ENCODE results near the gene CDKN2AIP. TPM values are rescaled to one million over a fixed set of nuclear protein-coding genes. Genes with fewer than 3 reads are reported as not detected.
A peak's percentile ranks its signal among the peaks of the same experiment; 100 is the strongest.

CDKN2AIP gene
- total RNA-seq, 2 experiments from 2014 or later: 27.8 to 28.8 TPM

DNA sequence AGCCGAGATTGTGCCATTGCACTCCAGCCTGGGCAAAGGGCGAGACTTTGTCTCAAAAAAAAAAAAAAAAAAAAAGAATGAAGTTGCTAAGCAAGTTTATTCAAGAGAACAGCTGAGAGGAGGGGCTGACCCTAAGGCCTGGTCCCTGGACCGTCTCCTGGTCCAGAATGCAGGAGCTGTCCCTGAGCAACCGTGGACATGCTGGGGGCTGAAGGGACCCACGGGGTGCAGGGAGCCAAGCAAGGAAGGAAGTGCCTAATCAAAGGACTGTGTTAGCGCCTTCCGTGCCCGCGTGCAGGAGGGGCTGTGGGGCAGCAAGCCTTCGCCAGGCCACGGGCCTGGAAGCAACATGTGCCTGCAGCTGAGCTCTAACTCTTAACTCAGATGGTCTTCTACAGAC is 39.1 kb upstream of the CDKN2AIP start:
- DNase-seq (no peak), ATAC-seq (no peak)
- CTCF ChIA-PET: interaction anchor here (0.7 kb wide), 1 partner anchor 50 kb away, joined by 3 read pairs; no protein-coding TSS in a partner anchor
- H3K4me1 Mint-ChIP-seq: peaks cover 11% of the 10 kb centered on the region
- H3K36me3 Mint-ChIP-seq: no peaks in the 10 kb centered on the region
- no peaks in the 10 kb centered on the region for H3K9me3 Mint-ChIP-seq (ENCODE audit: low read depth)
- peaks cover 10% of the 10 kb centered on the region for H3K27me3 Mint-ChIP-seq
- H3K4me3 Mint-ChIP-seq: peak overlapping the region; percentile 12
- no peak overlapping the region for H3K27ac Mint-ChIP-seq

DNA sequence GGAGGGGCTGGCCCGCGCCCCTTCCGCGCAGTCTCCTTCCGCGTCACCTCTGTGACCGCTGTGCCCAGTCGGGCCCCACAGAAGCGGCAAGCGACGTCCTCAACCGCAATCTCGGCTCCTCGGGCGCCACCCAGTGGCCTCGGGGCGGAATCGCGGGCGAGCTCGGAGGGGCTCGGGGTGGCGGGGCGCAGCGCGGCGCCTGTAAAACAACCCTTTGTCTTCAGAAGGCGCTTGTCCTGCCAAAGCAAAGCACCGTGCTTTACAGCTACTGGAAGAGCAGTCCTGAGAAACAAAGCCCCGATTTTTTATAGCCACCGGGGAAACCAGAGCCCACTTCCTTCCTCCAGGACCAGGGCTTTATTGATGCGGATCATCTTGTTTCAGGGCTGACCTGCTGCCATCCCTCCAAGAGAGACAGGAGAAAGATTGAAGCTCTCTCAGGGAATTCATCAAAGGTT is 37.3 kb upstream of the CDKN2AIP start:
- Mint-ChIP-seq H3K27ac (peak overlapping the region; percentile 69), H3K27me3 (no peaks in the 10 kb centered on the region), H3K9me3 (ENCODE audit: low read depth) (no peaks in the 10 kb centered on the region), H3K36me3 (no peaks in the 10 kb centered on the region), H3K4me1 (peaks cover 12% of the 10 kb centered on the region), H3K4me3 (peak overlapping the region; percentile 59)
- CTCF ChIA-PET: interaction anchor here (0.9 to 1.8 kb wide), 11 partner anchors 9 to 469 kb away, joined by 3 to 7 read pairs (median 3); no protein-coding TSS in a partner anchor
- DNase-seq (peak; percentile 90), ATAC-seq (peak; percentile 93)

DNA sequence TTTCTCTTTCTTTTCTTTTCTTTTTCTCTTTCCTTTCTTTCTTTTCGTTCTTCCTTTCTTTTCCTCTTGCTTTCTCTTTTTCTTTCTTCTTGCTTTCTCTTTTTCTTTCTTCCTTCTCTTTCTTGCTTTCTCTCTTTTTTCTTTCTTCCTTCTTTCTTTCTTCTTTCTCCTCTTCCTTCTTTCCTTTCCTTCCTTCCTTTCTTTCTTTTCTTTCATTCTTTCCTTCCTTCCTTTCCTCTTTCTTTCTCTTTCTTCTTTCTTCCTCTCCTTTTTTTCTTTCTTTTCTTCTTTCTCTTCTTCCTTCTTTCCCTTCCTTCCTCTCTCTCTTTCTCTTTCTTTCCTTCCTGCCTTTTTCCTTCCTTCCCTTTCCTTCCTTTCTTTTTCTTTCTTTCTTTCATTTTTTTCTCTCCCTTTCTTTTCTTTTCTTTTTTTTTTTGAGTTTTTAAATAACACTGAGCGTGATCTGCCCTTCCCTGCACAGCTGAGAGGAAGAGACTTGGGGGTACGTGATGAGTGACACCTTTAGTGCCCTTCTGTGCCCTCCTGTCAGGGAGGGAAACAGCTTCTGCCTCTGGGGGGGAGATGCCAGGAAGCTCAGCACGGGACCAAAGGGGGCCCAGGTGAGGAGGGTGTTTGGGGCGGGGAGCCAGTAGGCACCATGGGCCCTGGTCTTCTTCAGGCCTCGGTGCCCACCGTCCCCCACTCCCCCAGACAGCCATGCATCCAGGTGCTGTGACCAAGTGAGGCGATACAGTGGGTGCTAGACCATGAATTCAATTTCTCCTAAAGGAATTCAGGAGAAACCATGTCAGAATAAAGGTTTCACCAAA is 36.6 kb upstream of the CDKN2AIP start:
- no peaks in the 10 kb centered on the region for H3K27me3 Mint-ChIP-seq
- DNase-seq: no peak
- H3K27ac Mint-ChIP-seq: peak overlapping the region; percentile 69
- no peaks in the 10 kb centered on the region for H3K9me3 Mint-ChIP-seq (ENCODE audit: low read depth)
- CTCF ChIA-PET: interaction anchor here (0.9 to 1.8 kb wide), 11 partner anchors 9 to 470 kb away, joined by 3 to 7 read pairs (median 3); no protein-coding TSS in a partner anchor
- no peak for ATAC-seq
- H3K4me3 Mint-ChIP-seq: peak overlapping the region; percentile 59
- H3K36me3 Mint-ChIP-seq: no peaks in the 10 kb centered on the region
- peaks cover 10% of the 10 kb centered on the region for H3K4me1 Mint-ChIP-seq

DNA sequence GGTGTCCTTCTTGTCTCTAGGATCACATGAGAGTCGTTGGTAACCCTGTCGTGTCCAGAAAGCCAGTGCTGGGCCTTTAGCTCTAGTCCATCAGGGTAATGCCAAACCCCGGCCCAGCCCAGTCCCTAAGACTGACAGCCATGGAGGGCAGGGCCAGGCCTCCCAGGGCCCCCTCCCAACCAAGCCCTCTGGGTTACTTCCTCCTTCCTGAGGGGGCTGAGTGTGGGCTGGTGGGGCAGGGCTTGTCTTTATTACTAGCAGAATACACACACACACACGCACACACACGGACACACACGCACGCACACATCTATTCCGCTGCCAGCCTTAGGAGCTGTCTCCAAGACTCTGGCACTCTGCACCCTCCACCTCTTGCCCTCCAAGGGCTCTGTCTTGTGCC is 35.6 kb upstream of the CDKN2AIP start:
- Mint-ChIP-seq H3K4me3 (no peak overlapping the region), H3K36me3 (no peaks in the 10 kb centered on the region), H3K27ac (no peak overlapping the region), H3K27me3 (no peaks in the 10 kb centered on the region), H3K4me1 (peaks cover 10% of the 10 kb centered on the region), H3K9me3 (ENCODE audit: low read depth) (no peaks in the 10 kb centered on the region)
- ATAC-seq (no peak), DNase-seq (no peak)
- CTCF ChIA-PET: interaction anchor here (1.8 kb wide), 1 partner anchor 149 kb away, joined by 3 read pairs; no protein-coding TSS in a partner anchor

DNA sequence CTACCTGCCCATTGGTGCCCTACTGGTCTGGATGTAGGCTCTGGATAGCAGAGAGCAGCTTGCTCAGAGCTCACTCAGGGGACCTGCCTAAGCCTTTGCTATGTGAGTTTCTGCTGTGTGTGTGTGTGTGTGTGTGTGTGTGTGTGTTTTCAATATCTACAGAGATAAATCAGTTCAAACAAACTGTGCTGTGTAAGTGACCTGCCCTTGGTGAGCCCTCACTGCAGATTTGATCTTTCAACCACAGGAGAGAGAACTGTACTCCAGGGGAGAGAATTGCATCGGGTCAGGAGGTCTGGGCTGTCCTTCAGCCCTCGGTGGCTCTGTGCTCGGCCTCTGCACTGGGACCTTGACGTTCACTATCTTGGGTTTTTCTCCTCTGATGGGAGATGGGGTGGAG is 35.0 kb upstream of the CDKN2AIP start:
- ATAC-seq (no peak), DNase-seq (no peak)
- CTCF ChIA-PET: interaction anchor here (0.9 kb wide), 1 partner anchor 37 kb away, joined by 3 read pairs; no protein-coding TSS in a partner anchor
- no peaks in the 10 kb centered on the region for H3K36me3 Mint-ChIP-seq
- H3K27me3 Mint-ChIP-seq: no peaks in the 10 kb centered on the region
- H3K9me3 Mint-ChIP-seq (ENCODE audit: low read depth): no peaks in the 10 kb centered on the region
- H3K4me3 Mint-ChIP-seq: no peak overlapping the region
- H3K27ac Mint-ChIP-seq: no peak overlapping the region
- H3K4me1 Mint-ChIP-seq: peaks cover 10% of the 10 kb centered on the region

DNA sequence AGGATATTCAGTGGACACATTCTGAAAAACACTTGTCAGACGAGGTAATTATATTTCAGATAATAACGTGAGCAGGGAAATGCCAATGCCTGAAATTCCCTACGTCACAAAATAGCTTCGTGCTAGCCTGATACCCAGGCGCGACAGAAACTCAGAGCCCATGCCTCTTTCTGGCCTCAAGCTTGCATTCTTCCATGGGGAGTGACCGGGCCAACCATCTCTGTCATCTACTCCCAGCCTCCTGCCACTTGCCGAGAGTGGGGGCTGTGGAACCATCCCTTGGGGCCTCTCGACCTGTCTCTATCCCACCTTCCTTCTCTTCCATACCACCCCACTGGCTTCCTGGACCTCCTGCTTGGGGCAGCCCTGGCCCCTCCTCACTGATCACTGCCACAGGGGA is 34.5 kb upstream of the CDKN2AIP start:
- Mint-ChIP-seq H3K27me3 (no peaks in the 10 kb centered on the region), H3K4me1 (peaks cover 10% of the 10 kb centered on the region), H3K27ac (no peak overlapping the region), H3K9me3 (ENCODE audit: low read depth) (no peaks in the 10 kb centered on the region), H3K36me3 (no peaks in the 10 kb centered on the region), H3K4me3 (no peak overlapping the region)
- CTCF ChIA-PET: interaction anchor here (0.9 kb wide), 1 partner anchor 36 kb away, joined by 3 read pairs; no protein-coding TSS in a partner anchor
- ATAC-seq (no peak), DNase-seq (no peak)

DNA sequence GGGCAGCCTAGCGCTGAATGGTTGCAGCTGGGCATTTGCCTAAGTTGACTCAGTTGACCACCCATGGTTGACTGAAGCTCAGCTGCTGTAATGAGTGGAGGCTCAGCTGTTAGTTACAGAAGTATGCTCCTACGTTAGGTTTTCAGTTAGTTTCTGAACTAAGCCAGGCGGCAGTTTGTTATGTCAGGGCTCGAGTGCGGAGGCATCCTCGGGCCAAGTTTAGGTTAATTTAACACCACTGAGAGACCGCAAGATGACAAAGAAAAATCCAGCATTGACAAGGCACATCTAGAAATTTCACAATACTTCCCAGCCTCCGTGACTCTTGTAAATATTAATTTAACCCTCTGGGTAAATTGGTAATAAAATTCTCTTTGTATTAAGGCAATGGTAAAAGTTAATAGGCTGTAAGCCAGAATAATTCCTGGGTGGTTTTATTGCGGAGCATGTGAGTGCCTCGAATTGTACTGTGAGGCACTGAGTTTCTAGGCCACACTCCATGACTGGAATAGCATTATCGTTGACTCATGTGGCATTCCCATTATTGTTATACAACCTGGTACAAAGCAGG is 33.1 kb upstream of the CDKN2AIP start:
- CTCF ChIA-PET: interaction anchor here (0.7 kb wide), 1 partner anchor 963 kb away, joined by 3 read pairs; no protein-coding TSS in a partner anchor
- no peak overlapping the region for H3K27ac Mint-ChIP-seq
- H3K36me3 Mint-ChIP-seq: no peaks in the 10 kb centered on the region

DNA sequence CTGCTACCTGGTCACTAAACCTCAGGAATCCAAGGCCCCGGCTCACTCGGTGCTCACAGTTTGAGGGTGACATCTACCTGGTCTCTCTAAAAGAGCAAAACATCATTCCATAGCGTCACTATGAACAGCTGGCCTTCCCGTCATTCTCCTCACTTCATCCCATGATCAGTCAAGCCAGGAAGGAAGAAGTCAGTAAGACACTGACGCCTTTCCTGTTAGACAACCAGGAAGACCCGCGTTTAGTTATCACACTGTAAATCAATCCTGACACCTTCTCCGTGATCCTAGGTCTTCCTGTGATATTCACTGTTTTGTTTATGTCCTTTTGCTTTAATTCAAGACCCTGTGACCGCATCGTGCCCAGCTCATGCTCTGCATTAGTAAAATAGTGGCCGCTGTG is 31.6 kb upstream of the CDKN2AIP start:
- Mint-ChIP-seq H3K9me3 (ENCODE audit: low read depth) (no peaks in the 10 kb centered on the region), H3K27me3 (no peaks in the 10 kb centered on the region), H3K4me3 (no peak overlapping the region), H3K36me3 (no peaks in the 10 kb centered on the region), H3K4me1 (peaks cover 4% of the 10 kb centered on the region), H3K27ac (no peak overlapping the region)
- ATAC-seq: no peak
- CTCF ChIA-PET: no interaction called here
- DNase-seq: no peak

More for the DNA sequence above, 33.1 kb upstream of the CDKN2AIP start:
- peaks cover 7% of the 10 kb centered on the region for H3K4me1 Mint-ChIP-seq
- no peak for ATAC-seq
- no peak for DNase-seq
- H3K4me3 Mint-ChIP-seq: no peak overlapping the region
- H3K27me3 Mint-ChIP-seq: no peaks in the 10 kb centered on the region
- no peaks in the 10 kb centered on the region for H3K9me3 Mint-ChIP-seq (ENCODE audit: low read depth)

DNA sequence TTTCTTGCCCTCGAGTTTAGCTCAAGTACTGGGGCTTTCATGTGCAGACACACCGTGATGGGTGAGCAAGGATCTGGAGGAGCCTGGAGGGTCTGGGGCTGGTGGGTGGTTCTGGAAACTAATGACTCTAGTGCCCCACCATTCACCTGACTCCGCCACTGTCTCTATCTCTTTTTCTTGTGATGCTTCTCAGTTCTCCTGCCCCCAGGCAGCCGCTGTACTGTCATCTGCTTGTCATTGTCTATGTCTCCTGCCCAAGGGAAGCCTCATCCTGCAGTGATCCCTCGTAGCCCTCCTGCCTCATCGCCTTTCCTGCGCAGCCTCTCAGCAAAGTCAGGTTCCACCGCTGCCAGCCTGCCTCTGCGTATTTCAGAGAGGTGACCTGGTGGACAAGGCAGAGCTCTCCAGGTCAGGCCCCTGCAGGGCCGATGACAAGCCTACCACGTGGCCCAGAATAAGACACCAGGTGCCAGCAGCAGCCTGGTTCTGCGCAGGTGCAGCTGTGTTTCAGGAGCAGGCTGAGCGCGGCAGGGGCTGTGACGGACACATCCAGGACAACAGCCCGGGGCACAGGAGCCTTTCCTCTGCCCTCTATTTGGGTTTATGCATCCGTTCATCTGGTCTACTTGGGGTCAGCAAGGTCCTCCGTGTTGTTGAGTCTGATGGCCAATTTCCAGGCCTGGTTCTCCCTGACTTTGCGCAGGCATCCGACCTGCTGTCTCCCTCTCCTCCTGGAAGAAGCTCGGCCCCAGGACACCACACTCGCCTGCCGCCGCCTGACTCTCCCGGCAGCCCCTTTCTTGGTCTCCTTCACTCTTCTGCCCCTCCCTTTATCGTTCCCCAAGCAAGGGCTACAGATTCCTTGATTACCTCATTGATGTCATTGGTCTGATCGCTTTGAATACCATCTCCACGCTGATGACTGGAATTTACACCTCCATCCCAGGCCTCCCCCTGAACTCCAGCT is 30.9 kb upstream of the CDKN2AIP start:
- no peaks in the 10 kb centered on the region for H3K27me3 Mint-ChIP-seq
- DNase-seq: no peak
- CTCF ChIA-PET: no interaction called here

DNA sequence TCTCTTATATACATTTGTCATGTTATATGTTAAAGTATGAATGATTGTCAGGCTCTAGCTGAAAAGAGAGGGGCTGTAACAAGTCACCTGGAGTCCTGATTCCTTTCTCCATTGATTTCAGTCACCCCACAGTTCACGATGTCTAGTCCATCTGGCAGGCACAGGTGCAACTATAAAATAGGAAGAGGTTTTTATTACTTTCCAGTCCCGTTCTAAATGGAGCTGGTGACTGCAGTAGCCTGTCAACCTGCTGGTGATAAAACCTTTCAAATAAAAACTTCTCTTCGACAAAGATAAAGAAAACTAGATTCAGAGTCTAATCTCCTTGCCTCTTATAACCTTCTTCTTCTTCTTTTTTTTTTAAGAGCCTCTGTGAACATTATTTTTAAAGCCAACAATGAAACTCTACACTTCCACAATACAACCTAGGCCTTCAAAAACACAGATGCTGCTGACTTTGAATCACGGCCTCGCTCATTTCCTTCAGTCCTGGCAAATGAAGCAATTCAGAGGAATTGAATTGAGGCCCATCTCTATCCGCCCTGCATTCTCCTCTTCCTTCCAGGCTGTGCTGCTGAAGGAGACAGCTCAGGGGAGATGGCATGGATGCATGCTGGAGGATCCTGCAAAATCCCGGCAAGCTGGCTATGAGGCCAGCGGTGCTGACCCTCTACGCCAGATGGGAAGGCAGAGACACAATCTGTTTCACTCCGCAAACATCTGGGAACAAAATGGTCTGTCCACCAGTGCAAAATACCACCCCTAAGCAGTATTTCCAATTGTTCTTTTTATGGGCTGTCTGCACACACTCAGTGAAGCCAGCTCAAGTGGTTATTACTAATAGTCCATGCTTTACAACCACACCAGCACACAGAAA is 27.3 kb upstream of the CDKN2AIP start:
- ATAC-seq: no peak
- Mint-ChIP-seq H3K36me3 (no peaks in the 10 kb centered on the region), H3K4me1 (peaks cover 2% of the 10 kb centered on the region), H3K27me3 (no peaks in the 10 kb centered on the region), H3K27ac (no peak overlapping the region), H3K9me3 (ENCODE audit: low read depth) (no peaks in the 10 kb centered on the region), H3K4me3 (no peak overlapping the region)
- DNase-seq: no peak
- CTCF ChIA-PET: no interaction called here

More for the DNA sequence above, 30.9 kb upstream of the CDKN2AIP start:
- H3K9me3 Mint-ChIP-seq (ENCODE audit: low read depth): no peaks in the 10 kb centered on the region
- no peaks in the 10 kb centered on the region for H3K36me3 Mint-ChIP-seq
- no peak overlapping the region for H3K27ac Mint-ChIP-seq
- peaks cover 2% of the 10 kb centered on the region for H3K4me1 Mint-ChIP-seq
- no peak for ATAC-seq
- no peak overlapping the region for H3K4me3 Mint-ChIP-seq

DNA sequence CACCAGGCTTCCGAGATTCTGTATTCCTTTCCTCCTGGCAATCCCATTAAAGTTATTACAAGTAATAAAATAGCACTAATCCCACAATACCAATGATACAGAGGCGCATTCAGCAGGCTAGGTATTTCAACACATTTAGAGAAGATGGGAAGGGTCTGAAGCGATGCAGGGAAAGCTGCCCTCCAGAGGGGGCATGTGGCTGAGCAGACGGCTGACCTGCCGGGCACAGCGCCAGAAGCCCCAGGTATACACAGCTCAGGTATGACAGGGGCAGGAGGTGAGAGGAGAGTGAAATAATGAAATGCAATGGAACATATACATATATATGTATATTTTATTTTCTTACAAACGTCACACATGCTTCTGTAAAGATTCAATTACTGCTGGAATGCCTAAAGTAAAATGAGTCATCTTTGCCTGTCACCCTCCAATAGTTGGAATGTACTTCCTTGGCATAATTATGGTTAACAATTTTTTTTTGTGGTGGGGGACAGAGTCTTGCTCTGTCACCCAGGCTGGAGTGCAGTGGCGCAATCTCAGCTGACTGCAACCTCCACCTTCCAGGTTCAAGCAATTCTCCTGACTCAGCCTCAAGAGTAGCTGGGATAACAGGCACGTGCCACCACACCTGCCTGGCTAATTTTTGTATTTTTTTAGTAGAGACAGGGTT is 21.3 kb upstream of the CDKN2AIP start:
- DNase-seq (no peak), ATAC-seq (no peak)
- H3K9me3 Mint-ChIP-seq (ENCODE audit: low read depth): no peaks in the 10 kb centered on the region
- peaks cover 9% of the 10 kb centered on the region for H3K4me1 Mint-ChIP-seq
- no peaks in the 10 kb centered on the region for H3K36me3 Mint-ChIP-seq
- no peak overlapping the region for H3K27ac Mint-ChIP-seq
- H3K4me3 Mint-ChIP-seq: no peak overlapping the region
- CTCF ChIA-PET: no interaction called here
- no peaks in the 10 kb centered on the region for H3K27me3 Mint-ChIP-seq

All from activated CD8-positive, alpha-beta memory T cell treated with anti-CD3 and anti-CD28 coated beads, Interleukin-2, amount 10 ng/mL, durations not matched to agents 7 days and 5 days (primary cell).